ENCODE data around the gene HIP1R. TPM values are rescaled to one million over a fixed set of nuclear protein-coding genes. Genes with fewer than 3 reads are reported as not detected.

HIP1R gene
- total RNA-seq, 2 donors from 2014 or later: 20.0 to 28.1 TPM

DNA sequence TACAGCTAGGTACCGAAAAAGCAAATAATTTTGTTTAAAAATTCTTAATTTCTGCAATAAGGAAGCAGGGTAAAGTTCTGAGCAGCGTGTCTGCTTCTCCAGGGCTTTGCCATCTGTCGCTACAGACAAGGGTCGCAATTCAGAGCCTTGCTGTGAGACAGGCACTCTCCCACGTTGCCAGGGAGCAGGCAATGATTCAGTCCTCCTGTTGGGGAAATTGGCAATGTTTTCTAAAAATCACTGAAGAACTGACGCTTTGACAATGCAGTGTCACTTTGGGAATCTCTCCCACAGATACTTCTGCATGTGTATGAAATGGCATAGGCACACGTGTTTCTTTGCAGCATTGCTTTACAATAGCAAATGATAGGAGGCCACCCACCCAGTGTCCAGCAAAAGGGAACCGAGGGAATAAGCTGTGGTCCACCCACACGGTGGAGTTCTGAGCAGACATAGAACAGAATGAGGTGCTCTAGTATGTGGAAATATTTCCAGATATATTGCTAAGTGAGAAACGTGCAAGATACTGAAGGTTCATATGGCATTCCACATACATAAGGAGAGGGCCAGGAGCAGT lies 16.0 kb upstream of the HIP1R start:
- no peak overlapping the region for H3K27ac Mint-ChIP-seq
- no peak overlapping the region for H3K4me3 Mint-ChIP-seq
- H3K9me3 Mint-ChIP-seq: no peaks in the 10 kb centered on the region
- H3K4me1 Mint-ChIP-seq (ENCODE audit: low read depth): no peaks in the 10 kb centered on the region
- ATAC-seq (replicated peaks in 1 of 2) (no peak), DNase-seq (no peak)
- H3K36me3 Mint-ChIP-seq (ENCODE audit: insufficient read depth in 2 of 2): no peaks in the 10 kb centered on the region
- H3K27me3 Mint-ChIP-seq (ENCODE audit: low read depth): no peaks in the 10 kb centered on the region

DNA sequence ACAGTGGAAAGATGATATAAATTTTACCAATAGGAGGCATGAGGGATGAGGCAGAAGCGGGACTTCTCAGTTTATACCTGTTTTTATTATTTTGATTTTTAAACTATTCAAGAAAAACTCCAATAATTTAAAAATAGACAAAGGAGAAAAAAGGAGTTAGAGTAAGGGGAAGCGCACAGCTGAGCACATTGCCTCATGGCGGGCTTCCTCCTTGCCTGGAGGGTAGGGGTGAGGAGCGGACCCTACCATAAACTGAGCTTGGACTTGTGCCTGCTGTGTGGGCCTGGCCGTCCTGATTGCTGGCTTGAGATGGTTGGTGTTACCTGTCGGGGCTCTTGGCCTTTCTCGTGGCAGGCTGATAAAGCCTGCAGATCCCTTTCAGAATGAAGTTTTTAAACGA lies 15.1 kb upstream of the HIP1R start:
- DNase-seq (no peak), ATAC-seq (replicated peaks in 1 of 2) (no peak)
- Mint-ChIP-seq H3K9me3 (no peaks in the 10 kb centered on the region), H3K4me3 (no peak overlapping the region), H3K4me1 (ENCODE audit: low read depth) (no peaks in the 10 kb centered on the region), H3K27ac (no peak overlapping the region), H3K36me3 (ENCODE audit: insufficient read depth in 2 of 2) (no peaks in the 10 kb centered on the region), H3K27me3 (ENCODE audit: low read depth) (no peaks in the 10 kb centered on the region)

DNA sequence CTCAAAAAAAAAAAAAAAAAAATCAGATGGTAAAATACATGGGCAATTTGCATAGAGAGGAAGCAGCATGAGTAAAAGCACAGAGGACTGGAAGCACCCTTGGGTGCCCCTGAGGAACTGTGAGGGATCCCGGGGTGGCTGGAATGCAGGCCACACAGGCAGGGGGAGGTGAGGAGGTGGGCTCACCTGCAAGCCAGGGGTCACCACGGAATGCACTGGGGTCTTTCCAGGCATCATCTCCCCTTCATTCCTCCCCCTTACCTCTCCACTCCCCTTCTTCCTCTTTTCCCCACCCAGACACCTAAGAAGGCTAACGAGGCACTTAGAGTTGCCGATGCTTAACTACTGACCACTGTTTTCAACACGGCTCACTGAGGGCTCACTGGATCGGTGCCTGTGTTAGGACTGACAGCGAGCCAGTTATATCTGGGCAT lies 14.4 kb upstream of the HIP1R start:
- Mint-ChIP-seq H3K27me3 (ENCODE audit: low read depth) (no peaks in the 10 kb centered on the region), H3K4me1 (ENCODE audit: low read depth) (no peaks in the 10 kb centered on the region), H3K4me3 (no peak overlapping the region), H3K9me3 (no peaks in the 10 kb centered on the region), H3K36me3 (ENCODE audit: insufficient read depth in 2 of 2) (no peaks in the 10 kb centered on the region), H3K27ac (no peak overlapping the region)
- DNase-seq (no peak), ATAC-seq (replicated peaks in 1 of 2) (no peak)

DNA sequence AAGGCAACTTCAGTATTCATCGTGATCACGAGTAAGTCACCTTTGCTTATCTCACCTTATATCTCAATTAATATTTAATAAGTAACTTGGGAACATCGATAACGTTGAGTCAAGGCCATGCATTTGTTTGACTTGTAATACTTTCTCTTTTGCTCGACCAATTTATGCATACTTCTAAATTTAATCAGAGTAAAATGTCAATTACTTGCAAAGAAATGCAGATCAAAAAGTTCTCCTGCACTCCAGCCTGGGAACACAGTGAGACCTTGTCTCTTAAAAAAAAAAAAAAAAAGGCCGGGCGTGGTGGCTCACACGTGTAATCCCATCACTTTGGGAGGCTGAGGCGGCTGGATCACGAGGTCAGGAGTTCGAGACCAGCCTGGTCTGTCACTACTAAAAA lies 11.8 kb upstream of the HIP1R start:
- ATAC-seq (replicated peaks in 1 of 2) (no peak), DNase-seq (no peak)
- Mint-ChIP-seq H3K36me3 (ENCODE audit: insufficient read depth in 2 of 2) (no peaks in the 10 kb centered on the region), H3K27ac (no peak overlapping the region), H3K9me3 (no peaks in the 10 kb centered on the region), H3K4me3 (no peak overlapping the region), H3K27me3 (ENCODE audit: low read depth) (no peaks in the 10 kb centered on the region), H3K4me1 (ENCODE audit: low read depth) (no peaks in the 10 kb centered on the region)

DNA sequence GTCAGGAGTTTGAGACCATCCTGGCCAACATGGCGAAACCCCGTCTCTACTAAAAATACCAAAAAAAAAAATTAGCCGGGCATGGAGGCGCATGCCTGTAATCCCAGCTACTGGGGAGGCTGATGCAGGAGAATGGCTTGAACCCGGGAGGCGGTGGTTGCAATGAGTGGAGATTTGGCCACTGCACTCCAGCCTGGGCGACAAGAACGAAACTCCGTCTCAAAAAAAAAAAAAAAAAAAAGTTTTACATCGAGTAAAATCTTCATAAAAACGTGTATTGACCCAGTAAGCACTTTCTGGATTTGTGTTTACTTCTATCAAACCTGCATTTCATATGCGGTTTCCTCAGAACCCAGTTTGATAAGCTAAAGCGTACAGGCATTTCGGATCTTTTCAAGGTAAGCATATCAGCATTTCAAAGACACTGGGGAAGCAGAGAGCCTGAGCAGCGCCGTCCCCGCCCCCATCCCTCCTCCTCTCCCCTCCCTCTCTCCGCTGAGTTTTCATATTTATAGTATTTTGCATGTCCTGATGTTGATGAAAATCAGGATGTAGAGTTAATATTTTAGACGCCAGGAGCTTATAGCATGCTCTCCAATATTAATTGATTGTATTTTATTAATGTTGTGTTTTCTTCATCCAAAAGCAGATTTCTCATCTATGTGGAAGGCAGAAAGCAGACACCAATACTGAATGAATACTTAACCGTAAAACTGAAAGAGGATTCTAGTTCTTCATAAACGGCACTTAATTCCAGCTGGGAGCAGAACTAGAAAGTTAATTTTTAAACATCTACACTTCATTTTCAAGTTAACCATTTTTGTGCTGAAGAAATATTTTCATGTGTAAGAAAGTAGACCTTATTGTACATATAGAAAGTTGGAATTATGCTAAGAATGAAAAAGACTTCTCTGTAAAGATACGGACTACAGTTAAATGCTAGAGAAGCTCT lies 9.2 kb upstream of the HIP1R start:
- H3K9me3 Mint-ChIP-seq: no peaks in the 10 kb centered on the region
- H3K36me3 Mint-ChIP-seq (ENCODE audit: insufficient read depth in 2 of 2): no peaks in the 10 kb centered on the region
- H3K27ac Mint-ChIP-seq: no peak overlapping the region
- no peaks in the 10 kb centered on the region for H3K4me1 Mint-ChIP-seq (ENCODE audit: low read depth)
- no peak for DNase-seq
- H3K27me3 Mint-ChIP-seq (ENCODE audit: low read depth): no peaks in the 10 kb centered on the region
- ATAC-seq (replicated peaks in 1 of 2): no peak
- peak overlapping the region; percentile 52 to 53 for H3K4me3 Mint-ChIP-seq

DNA sequence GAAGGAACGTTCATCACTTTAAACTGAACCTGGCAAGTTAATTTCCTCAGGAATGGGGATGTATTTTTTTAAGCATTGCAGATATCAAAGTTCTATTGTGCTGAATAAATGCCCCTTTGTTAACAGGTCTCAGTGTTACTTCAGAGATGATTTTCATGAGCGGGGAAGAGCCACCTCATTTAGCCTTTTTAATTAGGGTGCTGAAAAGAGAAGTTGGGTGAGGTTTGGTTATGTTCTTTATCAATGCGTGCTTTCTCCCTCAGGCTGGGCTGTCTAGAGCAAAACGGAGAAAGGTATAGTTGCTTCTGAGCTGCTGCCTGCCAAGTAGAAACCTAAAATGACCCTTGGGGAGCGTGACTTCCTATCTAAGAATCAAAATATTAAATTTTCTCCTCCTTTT lies 8.0 kb upstream of the HIP1R start:
- ATAC-seq (replicated peaks in 1 of 2): no peak
- Mint-ChIP-seq H3K4me1 (ENCODE audit: low read depth) (no peaks in the 10 kb centered on the region), H3K9me3 (no peaks in the 10 kb centered on the region), H3K4me3 (no peak overlapping the region), H3K36me3 (ENCODE audit: insufficient read depth in 2 of 2) (no peaks in the 10 kb centered on the region), H3K27me3 (ENCODE audit: low read depth) (no peaks in the 10 kb centered on the region), H3K27ac (no peak overlapping the region)
- DNase-seq: no peak

DNA sequence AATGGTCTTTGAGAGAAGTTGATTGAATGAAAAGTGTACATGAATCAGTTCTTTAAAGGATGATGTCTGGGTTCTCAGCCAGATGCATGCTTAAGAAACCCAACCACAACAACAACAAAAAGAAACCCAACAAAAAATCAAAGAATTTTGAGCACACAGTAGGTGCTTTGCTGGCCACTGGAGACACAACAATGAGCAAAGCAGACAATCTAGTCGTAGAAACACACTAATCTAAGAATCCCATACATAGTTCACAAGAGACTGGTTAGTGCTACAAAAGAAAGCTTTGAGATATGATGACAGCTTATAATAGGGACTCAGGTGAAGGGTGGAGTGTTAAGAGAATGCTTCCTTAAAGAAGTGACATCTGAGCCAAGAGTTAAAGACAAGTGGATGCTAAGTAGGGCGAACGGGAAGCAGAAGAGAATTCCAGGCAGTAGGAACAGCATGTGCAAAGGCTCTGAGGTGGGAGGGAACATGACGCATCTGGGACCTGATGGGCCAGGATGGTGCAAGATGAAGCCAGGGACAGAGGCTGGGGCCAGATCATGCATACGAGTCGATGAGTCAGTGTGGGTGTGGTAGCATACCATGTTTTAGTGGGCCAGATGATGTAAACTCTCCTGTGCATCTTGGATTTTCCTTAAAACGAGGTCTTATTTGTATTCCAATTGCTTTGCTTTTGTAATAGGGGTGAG lies 4.6 kb upstream of the HIP1R start:
- Mint-ChIP-seq H3K27me3 (ENCODE audit: low read depth) (no peaks in the 10 kb centered on the region), H3K27ac (no peak overlapping the region), H3K4me3 (no peak overlapping the region), H3K4me1 (ENCODE audit: low read depth) (peaks cover 15% of the 10 kb centered on the region), H3K36me3 (ENCODE audit: insufficient read depth in 2 of 2) (no peaks in the 10 kb centered on the region), H3K9me3 (no peaks in the 10 kb centered on the region)
- ATAC-seq (replicated peaks in 1 of 2): no peak
- no peak for DNase-seq

DNA sequence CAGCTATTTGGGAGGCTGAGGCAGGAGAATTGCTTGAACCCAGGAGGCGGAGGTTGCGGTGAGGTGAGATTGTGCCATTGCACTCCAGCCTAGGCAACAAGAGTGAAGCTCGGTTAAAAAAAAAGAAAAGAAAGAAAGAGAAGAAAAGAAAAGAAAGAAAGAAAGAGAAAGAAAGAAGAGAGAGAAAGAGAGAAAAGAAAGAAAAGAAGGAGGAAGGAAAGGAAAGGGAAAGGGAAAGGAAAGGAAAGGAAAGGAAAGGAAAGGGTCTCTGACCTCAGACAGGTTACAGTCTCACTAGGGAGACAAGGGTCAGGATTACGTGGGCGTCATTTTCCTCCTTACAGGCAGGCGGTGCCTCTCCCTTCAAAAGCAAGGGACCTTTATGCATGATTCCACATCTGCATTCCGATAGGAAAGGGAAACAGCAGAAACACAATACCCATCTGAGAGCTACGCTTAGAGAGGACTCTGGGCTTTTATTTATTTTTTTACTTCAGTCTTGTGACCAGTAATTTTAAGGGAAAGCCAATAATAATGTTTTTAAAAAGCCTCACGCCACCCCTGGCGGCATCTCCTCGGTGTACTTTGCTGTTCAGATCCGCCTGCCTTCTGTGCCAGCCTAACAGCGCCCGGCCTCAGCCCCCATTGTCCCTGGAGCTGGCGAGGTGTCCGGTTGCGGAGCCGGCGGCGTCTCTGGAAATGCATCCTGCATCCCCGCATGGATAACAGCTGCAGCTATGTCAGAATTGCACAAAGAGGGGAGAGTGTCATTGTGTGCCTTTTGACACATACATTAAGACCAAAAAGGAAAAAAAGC lies 945 bp upstream of the HIP1R start:
- peaks cover 45% of the 10 kb centered on the region for H3K4me1 Mint-ChIP-seq (ENCODE audit: low read depth)
- H3K27ac Mint-ChIP-seq: peak overlapping the region; percentile 75
- H3K4me3 Mint-ChIP-seq: peak overlapping the region; percentile 86 to 98
- peaks cover 3 to 4% of the 10 kb centered on the region in 2 donors for H3K36me3 Mint-ChIP-seq (ENCODE audit: insufficient read depth in 2 of 2)
- DNase-seq (no peak), ATAC-seq (replicated peaks in 1 of 2) (peak in 1 of 2 donors; percentile 6)
- H3K27me3 Mint-ChIP-seq (ENCODE audit: low read depth): no peaks in the 10 kb centered on the region
- H3K9me3 Mint-ChIP-seq: no peaks in the 10 kb centered on the region

DNA sequence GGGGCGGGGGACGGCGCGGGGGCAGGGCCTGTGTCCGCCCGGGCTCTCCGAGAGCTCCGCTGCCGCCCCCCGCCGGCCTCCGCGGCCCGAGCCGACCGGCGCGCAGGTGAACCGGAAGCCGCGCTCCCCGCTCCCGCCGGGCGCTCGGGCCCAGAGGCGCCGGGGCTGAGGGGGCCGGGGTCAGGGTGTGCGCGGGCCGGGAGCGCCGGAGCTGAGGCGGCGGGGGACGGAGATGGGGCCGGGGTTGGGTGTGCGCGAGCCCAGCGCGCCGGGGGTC lies 431 bp downstream of the HIP1R start:
- no peaks in the 10 kb centered on the region for H3K9me3 Mint-ChIP-seq
- DNase-seq: peak; percentile 53 to 64
- H3K36me3 Mint-ChIP-seq (ENCODE audit: insufficient read depth in 2 of 2): peaks cover 3 to 4% of the 10 kb centered on the region in 2 donors
- no peaks in the 10 kb centered on the region for H3K27me3 Mint-ChIP-seq (ENCODE audit: low read depth)
- H3K27ac Mint-ChIP-seq: no peak overlapping the region
- ATAC-seq (replicated peaks in 1 of 2): peak; percentile 64 to 68
- H3K4me1 Mint-ChIP-seq (ENCODE audit: low read depth): peaks cover 47% of the 10 kb centered on the region
- no peak overlapping the region for H3K4me3 Mint-ChIP-seq

DNA sequence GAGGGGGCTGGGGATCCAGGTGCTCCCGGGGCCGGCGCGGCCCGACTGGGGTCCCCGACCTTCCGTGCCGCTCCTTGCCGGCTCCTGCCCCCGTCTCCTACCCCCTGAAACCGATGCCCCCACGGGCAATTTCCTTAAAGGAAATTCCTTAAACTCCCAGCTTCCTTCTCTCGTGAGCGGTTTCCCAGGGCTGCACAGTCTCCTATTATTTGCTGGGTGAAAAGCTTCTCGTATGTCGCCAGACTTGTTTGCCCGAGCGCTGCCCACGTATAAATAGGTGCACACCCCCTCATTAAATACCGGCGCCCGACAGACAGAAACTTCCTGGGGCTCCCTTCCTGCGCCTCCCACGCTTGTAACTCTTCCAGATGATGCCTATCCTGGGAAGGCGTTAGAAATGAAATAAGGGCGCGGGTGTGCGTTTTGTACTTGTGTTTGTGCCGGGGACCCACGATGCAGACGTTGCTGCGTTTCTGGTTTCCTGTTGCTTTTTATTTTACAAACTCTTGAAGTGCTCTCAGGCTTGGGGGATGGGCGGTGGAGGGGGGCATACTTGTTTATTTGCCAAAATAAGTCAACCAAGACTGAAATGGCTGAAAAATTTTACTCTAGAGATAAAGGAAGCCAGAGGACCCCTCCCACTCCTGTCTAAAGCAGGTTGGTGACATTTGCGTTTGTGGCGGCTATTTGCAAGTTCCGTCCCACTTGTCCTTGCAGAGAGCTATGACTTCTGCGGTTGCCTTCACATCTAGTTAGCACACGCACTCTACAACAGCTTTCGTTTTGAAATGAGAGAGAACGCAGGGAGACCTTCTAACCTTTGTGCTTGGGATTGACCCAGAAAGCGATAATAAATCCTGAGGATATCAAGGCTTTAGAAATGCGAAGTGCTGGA lies 1.0 kb downstream of the HIP1R start:
- no peaks in the 10 kb centered on the region for H3K27me3 Mint-ChIP-seq (ENCODE audit: low read depth)
- H3K4me1 Mint-ChIP-seq (ENCODE audit: low read depth): peaks cover 49% of the 10 kb centered on the region
- H3K9me3 Mint-ChIP-seq: no peaks in the 10 kb centered on the region
- peak; percentile 63 to 75 for DNase-seq
- peaks cover 3 to 4% of the 10 kb centered on the region in 2 donors for H3K36me3 Mint-ChIP-seq (ENCODE audit: insufficient read depth in 2 of 2)
- ATAC-seq (replicated peaks in 1 of 2): peak; percentile 74 to 75
- peak overlapping the region; percentile 74 for H3K27ac Mint-ChIP-seq
- H3K4me3 Mint-ChIP-seq: peak overlapping the region; percentile 95 to 99

DNA sequence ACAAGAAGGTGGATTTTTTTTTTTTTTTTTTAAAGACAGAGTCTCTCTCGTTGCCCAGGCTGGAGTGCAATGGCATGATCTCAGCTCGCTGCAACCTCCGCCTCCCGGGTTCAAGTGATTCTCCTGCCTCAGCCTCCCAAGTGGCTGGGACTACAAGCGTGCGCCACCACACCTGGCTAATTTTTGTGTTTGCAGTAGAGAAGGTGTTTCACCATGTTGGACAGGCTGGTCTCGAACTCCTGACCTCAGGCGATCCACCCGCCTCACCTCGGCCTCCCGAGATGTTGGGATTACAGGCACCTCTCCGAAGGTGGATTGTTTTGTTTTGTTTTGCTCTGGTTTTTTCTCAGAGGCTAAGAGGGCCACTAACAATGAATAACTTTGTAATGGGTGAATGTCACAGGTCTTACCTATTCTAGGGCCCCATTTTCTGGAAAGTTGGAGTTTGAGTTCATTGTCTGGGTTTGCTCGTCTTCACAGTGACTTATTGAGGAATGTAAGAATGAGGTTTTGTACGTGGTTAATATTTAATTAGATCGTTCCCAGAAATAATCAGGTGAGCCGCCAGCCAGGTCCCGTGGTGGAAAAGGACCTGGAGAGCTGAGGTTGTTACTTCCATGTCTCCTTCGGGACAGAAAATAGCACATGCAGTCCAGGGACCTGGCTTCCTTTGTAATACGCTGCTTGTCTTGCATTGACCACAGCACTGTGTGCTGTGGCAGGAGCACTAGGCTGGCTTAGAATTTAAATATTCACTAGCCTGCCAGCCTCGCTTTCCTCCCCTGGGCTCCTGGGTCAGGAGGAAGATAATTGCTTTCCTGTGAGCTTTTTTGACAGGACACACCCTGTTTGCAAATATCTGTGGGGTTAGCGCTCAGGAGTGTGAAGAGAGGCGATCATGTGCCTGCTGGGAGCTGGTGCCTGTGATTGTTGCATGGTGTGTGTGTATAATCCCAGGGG lies 2.3 kb downstream of the HIP1R start:
- no peaks in the 10 kb centered on the region for H3K9me3 Mint-ChIP-seq
- DNase-seq (no peak), ATAC-seq (replicated peaks in 1 of 2) (no peak)
- H3K4me1 Mint-ChIP-seq (ENCODE audit: low read depth): peaks cover 52% of the 10 kb centered on the region
- no peak overlapping the region for H3K27ac Mint-ChIP-seq
- peaks cover 3 to 4% of the 10 kb centered on the region in 2 donors for H3K36me3 Mint-ChIP-seq (ENCODE audit: insufficient read depth in 2 of 2)
- no peaks in the 10 kb centered on the region for H3K27me3 Mint-ChIP-seq (ENCODE audit: low read depth)
- peak overlapping the region; percentile 35 to 99 for H3K4me3 Mint-ChIP-seq

Measured in activated T-cell treated with anti-CD3 and anti-CD28 coated beads, Interleukin-2, amount 50 U/mL, for 72 hours (primary cell).